Stomach (tissue), 4 donors: Measurements from ENCODE around the gene TSTD1.

ENCODE experiments used
- EP300 ChIP-seq: sonication (generic); formaldehyde crosslinking; IDR thresholded peaks from one replicate; pipeline ENCODE4 v1.6.1; 2017; ENCODE audit warnings: antibody characterized with exemption
- TF ChIP-seq, protein P1 (sequence below), 7 experiments: fragments of 450-650 bp in 4 of 7; fragments of 200-600 bp in 3 of 7; sonication (generic) in 3 of 7; IDR thresholded peaks; one replicate each; pipeline ENCODE4 v1.5.1; 2016 to 2019; ENCODE audit warnings: antibody characterized with exemption in 7 of 7, control low read depth in 2 of 7, mild to moderate bottlenecking in 1 of 7

DNA sequence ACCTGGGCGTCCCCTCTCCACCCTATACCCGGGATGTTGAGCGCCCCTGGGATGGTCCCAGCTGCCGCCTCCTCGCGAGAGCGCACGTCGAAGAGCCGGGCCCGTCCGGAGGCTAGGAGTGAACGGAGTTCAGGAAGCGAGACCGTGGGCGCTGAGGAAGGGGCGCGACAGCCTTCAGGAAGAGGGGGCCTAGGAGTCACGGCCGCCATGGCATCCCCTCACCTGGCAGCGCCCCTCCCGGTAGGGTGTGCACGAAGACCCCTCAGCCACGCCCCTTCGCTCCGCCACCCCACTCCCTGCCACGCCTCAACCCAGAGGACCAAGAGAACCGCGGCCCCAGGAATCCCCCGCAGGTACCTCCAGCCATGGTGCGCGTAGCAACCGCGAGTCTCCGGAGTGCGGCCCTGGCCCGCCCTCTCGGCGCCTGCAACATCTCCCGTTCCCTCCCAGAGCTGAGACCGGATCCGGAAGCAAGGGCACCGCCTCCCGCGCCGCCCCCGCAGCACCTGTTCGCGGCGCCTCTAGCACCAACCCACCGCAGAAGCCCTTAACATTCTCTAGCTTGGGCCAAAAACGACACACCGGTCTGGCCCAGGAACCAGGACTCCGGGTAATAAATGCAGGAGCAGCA is at the start of gene TSTD1:
- TF ChIP-seq, protein P1, sequence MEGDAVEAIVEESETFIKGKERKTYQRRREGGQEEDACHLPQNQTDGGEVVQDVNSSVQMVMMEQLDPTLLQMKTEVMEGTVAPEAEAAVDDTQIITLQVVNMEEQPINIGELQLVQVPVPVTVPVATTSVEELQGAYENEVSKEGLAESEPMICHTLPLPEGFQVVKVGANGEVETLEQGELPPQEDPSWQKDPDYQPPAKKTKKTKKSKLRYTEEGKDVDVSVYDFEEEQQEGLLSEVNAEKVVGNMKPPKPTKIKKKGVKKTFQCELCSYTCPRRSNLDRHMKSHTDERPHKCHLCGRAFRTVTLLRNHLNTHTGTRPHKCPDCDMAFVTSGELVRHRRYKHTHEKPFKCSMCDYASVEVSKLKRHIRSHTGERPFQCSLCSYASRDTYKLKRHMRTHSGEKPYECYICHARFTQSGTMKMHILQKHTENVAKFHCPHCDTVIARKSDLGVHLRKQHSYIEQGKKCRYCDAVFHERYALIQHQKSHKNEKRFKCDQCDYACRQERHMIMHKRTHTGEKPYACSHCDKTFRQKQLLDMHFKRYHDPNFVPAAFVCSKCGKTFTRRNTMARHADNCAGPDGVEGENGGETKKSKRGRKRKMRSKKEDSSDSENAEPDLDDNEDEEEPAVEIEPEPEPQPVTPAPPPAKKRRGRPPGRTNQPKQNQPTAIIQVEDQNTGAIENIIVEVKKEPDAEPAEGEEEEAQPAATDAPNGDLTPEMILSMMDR (IDR thresholded peaks at IDR 0.05), result no peak
- no peak for TF ChIP-seq EP300
